ENCODE data around the gene RTRAF.

DNA sequence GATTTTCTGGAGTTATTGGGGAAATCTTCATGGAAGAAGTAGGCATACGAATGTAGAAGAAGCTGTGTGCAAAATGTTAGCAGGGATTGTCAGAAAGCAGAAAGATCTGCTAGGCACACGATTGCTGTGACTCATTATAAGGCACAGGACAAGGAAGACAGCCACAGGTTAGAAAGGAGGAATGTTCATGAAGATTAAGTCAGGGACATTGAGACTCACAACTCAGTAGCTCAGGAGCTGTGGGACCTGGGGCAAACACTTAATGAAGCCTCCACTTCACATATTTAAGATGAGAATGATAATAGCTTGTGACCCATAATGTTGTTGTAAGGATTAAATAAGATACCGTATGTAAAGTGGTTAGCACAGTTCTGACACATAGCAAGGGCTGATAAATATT, 26.6 kb upstream of the RTRAF start:
- TF ChIP-seq POLR2A (IDR thresholded peaks at IDR 0.05): no peak
- TF ChIP-seq, protein P1, sequence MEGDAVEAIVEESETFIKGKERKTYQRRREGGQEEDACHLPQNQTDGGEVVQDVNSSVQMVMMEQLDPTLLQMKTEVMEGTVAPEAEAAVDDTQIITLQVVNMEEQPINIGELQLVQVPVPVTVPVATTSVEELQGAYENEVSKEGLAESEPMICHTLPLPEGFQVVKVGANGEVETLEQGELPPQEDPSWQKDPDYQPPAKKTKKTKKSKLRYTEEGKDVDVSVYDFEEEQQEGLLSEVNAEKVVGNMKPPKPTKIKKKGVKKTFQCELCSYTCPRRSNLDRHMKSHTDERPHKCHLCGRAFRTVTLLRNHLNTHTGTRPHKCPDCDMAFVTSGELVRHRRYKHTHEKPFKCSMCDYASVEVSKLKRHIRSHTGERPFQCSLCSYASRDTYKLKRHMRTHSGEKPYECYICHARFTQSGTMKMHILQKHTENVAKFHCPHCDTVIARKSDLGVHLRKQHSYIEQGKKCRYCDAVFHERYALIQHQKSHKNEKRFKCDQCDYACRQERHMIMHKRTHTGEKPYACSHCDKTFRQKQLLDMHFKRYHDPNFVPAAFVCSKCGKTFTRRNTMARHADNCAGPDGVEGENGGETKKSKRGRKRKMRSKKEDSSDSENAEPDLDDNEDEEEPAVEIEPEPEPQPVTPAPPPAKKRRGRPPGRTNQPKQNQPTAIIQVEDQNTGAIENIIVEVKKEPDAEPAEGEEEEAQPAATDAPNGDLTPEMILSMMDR (IDR thresholded peaks at IDR 0.05): no peak

Data from right lobe of liver (tissue), 4 donors.